Right lobe of liver (tissue), 4 donors: ENCODE measurements around the gene TMEM119.

Source experiments
- CTCF ChIP-seq, 4 donors: fragments of 200-600 bp in 3 of 4; fragments of 450-650 bp in 1 of 4; IDR thresholded peaks; one replicate each; pipeline versions ENCODE4 v1.5.1 to v1.8.0; 2016 to 2022; ENCODE audit warnings: antibody characterized with exemption in 4 of 4, mild to moderate bottlenecking in 2 of 4
- POLR2A ChIP-seq: fragments of 450-650 bp; IDR thresholded peaks from one replicate; pipeline ENCODE4 v1.6.1; 2017; ENCODE audit warnings: antibody characterized with exemption, mild to moderate bottlenecking
- donor health status: DM: no; HTN: no; CAD: no.
- donor health status: DM: no; HTN: no; CAD: no.
- donor health status: DM: no; HTN: yes; CAD: no.

DNA sequence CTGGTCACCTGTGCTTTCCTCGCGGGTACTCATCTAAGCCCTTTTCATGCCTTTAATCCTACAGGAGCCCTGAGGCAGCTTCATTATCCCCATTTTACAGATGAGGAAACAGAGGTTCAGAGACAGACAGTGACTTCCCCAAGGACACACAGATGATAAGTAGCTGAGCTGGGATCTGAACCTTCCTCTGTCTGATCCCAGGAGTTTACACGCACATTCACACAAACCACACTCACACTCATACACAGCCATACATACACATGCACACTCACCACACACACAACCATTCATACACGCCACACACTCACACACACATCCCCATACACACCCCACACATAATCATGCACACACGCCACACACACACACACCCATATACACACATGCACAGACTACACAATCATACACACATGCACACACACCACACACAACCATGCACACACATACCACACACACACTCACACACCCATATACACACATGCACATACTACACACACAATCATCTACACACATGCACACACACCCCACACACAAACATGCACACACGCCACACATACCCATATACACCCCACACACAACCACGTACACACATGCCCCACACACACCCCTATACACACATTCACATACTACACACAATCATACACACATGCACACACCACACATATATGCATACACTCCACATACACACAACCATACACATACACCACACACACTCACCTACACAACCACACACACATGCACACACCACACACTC lies 2.7 kb downstream of the TMEM119 start:
- no peak for TF ChIP-seq CTCF (IDR thresholded peaks at IDR 0.05)
- TF ChIP-seq POLR2A = no peak
